NOMO-1 treated with DMSO at 0.1 percent for 48 hours (cell line): ENCODE data around the gene AP4E1.
A peak's percentile ranks its signal among the peaks of the same experiment; 100 is the strongest.
"Not testable (repeated sequence)": the region's sequence is repeated elsewhere in the genome, so short reads cannot be mapped to it uniquely, and the experiment has no call there.

Experiments used
- DNase-seq: peaks from one replicate; lab custom pipeline; 2025; ENCODE audit not compliant: unreplicated experiment; lab: John Stamatoyannopoulos, UW

Gene AP4E1

GRCh38 chr15:51016615-51017014, 108.1 kb downstream of the AP4E1 start:
- no peak for DNase-seq

DNA sequence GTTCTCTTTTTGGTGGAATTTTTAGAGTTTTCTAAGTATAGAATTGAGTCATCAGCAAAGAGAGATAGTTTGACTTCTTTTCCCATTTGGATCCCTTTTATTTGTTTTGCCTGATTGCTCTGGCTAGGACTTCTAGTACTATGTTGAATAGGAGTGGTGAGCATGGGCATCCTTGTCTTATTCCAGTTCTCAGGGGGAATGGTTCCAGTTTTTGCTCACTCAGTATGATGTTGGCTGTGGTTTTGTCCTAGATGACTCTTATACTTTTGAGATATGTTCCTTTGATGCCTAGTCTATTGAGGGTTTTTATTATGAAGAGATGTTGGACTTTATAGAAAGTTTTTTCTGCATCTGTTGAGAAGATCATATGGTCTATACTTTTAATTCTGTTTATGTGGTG, 113.7 kb downstream of the AP4E1 start:
- no peak for DNase-seq

DNA sequence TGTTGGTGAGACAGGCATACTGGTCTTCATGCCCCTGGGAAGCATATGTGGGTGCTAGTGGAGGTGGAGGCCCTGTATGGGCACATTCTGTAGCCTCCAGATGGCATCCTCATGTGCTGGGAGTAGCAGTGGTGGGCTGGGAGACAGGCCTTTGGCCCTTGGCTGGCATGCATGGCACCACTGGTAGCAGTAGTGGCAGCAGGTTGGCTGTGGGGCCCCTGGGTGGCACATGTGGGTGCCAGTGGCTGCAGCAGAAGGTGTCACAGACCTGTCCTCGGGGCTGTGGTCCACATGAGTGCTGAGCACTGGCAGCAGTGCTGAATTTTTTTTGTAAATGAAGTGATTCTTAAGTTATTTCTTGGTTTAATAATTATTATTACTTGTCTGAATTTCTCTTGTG, 115.0 kb downstream of the AP4E1 start:
- no peak for DNase-seq

GRCh38 chr15:51024735-51025453, 116.4 kb downstream of the AP4E1 start:
- no peak for DNase-seq

- DNase-seq = no peak
Observed at GRCh38 chr15:51025454-51025846, 117.0 kb downstream of the AP4E1 start.

DNA sequence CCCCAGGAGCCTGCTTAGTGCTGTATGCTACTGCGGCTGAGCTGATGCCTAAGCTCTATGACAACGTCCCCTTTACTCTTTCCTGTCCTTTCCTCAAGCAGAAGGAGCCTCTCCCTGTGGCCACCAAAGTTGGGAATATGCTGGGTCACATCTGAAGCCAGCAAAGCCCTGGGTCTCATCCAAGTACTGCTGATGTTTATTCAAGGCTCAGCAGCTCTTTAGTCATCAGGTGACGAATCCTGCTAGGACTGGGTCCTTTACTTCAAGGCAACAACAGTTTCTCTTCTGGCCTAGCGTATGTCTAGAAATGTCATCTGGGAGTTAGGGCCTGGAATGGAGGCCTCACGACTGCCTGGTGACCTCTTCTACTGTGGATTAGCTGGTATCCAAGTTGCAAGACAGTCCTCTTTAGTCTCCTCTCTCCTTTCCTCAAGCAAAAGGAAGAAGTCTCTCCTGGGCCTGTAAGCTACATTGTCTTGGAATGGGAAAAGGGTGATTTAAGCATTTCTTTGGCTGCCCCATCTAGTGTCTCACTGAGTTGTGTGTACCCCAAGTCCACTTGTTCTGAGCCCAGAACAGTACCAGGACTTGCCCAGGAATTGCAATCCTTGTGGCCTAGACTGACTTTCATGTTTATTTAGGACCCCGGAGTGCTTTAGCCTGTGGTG, 122.3 kb downstream of the AP4E1 start:
- DNase-seq = no peak

GRCh38 chr15:51037474-51037873, 129.0 kb downstream of the AP4E1 start:
- not testable (repeated sequence) for DNase-seq

DNA sequence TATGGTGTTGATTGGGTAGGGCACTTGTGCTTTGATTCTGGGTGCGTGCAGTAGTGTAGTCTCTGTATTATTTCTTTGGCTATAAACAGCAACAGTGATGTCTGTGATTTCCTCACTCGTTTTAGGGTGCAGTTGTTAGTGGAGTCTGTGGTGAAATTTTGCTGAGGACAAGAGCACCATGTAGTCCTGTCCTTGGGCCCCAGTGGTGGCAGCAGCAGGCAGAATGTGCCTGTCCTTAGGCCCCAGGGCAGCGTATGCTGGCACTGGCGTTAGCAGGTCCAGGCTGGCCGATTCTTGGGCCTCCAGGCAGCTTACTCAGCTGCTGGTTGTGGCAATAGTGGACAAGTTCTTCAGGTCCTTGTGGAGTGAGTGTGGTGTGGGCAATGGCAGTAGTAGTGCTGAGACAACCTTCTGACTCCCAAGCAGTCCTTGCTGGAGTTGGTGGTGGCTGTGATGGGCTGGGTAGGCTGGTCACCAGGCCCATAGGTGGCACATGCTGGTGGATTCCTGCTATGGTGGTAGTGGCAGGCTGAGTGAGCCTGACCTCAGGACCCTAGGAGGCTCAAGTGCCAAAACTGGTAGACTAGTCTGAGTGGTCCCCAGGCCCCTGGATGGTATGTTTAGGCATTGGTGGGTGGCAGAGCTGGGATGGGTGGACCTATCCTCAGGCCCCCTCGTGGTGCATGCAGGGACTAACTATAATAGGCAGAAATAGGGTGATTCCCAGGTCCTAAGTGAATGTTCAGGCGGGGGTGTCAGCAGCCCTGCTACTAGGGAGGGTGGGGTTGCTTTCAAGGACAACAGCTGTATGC, 129.9 kb downstream of the AP4E1 start:
- DNase-seq = no peak

- DNase-seq = no peak
Observed at GRCh38 chr15:51038974-51039319, 130.5 kb downstream of the AP4E1 start.

- no peak for DNase-seq
Observed at GRCh38 chr15:51044037-51044727, 135.7 kb downstream of the AP4E1 start.

GRCh38 chr15:51046016-51046415, 137.5 kb downstream of the AP4E1 start:
- DNase-seq = no peak

GRCh38 chr15:51046799-51047449, 138.4 kb downstream of the AP4E1 start:
- no peak for DNase-seq

DNA sequence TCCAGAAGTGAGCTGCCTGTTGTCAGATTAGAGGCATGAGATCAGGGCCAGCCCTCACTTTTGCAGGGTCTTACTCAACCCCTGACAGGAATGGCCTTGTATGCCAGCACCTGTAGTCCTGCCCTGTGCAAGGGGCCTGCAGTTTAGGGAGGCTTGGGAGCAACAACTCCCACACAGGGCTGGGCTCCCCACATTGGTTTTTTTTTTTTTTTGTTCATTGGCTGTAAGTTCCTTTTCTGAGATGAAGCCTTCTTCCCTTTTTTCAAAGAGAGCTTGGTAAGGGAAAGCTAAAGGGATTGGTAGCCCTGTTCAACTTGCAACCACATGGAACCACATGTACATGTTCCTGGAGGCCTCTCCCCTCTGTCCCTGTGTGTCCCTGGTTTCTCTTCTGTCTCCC, 139.8 kb downstream of the AP4E1 start:
- DNase-seq = peak; percentile 45

- DNase-seq = no peak
Observed at GRCh38 chr15:51049081-51049480, 140.6 kb downstream of the AP4E1 start.

- no peak for DNase-seq
Observed at GRCh38 chr15:51051776-51052175, 143.3 kb downstream of the AP4E1 start.

- DNase-seq = no peak
Observed at GRCh38 chr15:51053571-51053970, 145.1 kb downstream of the AP4E1 start.

DNA sequence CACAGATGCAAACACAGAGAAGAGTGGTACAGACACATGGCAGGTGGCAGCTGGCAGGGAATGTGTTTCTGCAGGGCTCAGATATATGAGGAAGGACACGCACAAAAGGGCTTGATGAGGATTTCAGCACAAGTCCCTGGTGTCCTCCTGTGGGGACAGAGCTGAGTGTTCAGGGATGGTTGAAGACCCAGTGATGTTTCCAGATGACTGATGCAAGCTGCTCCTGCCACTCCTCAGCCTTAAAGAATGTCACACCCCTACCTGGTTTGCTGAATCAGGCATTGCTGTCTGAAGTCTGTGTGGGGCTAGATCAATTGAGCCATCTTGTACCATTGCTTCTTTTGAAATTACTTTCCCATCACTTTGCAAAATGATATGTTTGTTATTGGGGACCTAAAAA, 146.1 kb downstream of the AP4E1 start:
- DNase-seq = no peak
